ENCODE measurements around the gene ACOT7. TPM values are rescaled to one million over a fixed set of nuclear protein-coding genes. Genes with fewer than 3 reads are reported as not detected.

ACOT7 gene
- total RNA-seq, 4 donors from 2014 or later: 21.1 to 27.7 (median 24.6) TPM

DNA sequence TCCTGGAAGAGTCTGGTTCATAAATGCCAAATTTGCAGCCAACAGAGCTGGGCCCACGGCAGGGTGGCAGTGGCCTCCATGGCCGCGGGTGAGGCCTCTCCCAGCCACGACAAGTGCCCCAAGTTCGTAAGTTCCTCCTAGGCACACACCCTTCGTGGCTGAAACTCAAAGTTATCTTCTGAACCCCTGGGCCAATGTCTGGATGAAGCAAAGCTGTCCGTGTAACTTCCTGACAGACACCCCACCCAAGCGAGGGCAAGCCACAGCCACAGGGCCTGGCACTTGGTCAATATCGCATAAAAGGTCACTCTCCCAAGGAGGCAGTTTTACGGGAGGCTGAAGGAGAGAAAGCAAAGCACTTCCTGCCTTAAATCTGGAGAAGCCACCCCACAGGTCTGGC lies 104.9 kb downstream of the ACOT7 start:
- no peak for DNase-seq (ENCODE audit: low spot score in 2 of 2)
- TF ChIP-seq, protein P1, sequence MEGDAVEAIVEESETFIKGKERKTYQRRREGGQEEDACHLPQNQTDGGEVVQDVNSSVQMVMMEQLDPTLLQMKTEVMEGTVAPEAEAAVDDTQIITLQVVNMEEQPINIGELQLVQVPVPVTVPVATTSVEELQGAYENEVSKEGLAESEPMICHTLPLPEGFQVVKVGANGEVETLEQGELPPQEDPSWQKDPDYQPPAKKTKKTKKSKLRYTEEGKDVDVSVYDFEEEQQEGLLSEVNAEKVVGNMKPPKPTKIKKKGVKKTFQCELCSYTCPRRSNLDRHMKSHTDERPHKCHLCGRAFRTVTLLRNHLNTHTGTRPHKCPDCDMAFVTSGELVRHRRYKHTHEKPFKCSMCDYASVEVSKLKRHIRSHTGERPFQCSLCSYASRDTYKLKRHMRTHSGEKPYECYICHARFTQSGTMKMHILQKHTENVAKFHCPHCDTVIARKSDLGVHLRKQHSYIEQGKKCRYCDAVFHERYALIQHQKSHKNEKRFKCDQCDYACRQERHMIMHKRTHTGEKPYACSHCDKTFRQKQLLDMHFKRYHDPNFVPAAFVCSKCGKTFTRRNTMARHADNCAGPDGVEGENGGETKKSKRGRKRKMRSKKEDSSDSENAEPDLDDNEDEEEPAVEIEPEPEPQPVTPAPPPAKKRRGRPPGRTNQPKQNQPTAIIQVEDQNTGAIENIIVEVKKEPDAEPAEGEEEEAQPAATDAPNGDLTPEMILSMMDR (IDR thresholded peaks at IDR 0.05): no peak
- no peak for TF ChIP-seq POLR2A (IDR thresholded peaks at IDR 0.05)
- WGBS, 2 donors: 39 to 71% methylated on average over 8 to 10 of the region's 10 CpGs
- no peak overlapping the region for H3K4me3 ChIP-seq (ENCODE audit: low read depth, poor library complexity, severe bottlenecking)
- intact Hi-C loops (cut with DNase I; ENCODE audit: low total_unique reads): no loop called here

DNA sequence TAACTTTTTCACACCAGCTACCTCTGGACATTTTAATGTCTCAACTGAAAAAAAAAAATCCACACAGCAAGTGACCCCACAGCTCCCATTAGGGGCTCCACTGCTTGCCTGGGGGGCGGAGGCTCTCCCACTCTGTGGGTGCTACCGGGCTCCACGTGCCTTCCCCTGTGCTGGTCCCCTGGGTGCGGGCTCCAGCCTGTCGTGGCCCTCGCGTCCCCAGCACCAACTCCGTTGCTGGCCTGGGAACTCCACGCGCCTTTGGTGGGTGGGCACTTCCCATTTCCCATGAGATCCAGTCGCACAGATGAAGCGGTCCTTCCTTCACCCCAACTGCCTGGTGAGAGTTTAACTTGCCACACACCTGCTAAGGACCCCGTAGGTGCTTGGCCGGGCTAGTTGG lies 105.5 kb downstream of the ACOT7 start:
- TF ChIP-seq, protein P1 (IDR thresholded peaks at IDR 0.05): no peak
- no peak for TF ChIP-seq POLR2A (IDR thresholded peaks at IDR 0.05)
- WGBS, 2 donors: 73 to 84% methylated on average over 14 of the region's 14 CpGs
- intact Hi-C loops (cut with DNase I; ENCODE audit: low total_unique reads): no loop called here
- no peak for DNase-seq (ENCODE audit: low spot score in 2 of 2)
- no peak overlapping the region for H3K4me3 ChIP-seq (ENCODE audit: low read depth, poor library complexity, severe bottlenecking)

DNA sequence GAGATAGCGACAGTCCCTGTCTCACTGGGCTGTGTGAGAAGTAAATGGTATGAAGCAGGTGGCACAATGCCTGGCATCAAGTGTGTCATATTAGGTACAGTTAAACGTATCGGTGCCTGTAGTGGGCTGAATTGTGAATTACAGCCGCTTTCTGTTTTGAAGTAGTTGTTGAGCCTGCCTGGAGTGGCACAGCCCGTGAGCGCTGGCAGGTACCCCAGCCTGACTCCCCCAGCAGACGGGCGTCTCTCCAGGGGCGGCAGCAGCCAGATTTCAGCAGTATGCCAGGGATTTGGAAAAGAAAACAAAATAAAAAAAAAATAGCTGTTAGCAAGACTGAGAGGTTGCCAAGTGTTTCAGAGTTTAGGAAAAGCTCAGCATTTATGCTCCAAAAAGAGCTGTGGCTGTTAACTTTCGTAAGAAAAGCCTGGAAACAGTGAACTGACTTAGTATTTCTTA lies 106.1 kb downstream of the ACOT7 start:
- 36 to 40% methylated on average over 10 of the region's 10 CpGs for WGBS, 2 donors
- no peak overlapping the region for H3K4me3 ChIP-seq (ENCODE audit: low read depth, poor library complexity, severe bottlenecking)
- no peak for TF ChIP-seq POLR2A (IDR thresholded peaks at IDR 0.05)
- TF ChIP-seq, protein P1 (IDR thresholded peaks at IDR 0.05): no peak
- intact Hi-C loops (cut with DNase I; ENCODE audit: low total_unique reads): no loop called here
- no peak for DNase-seq (ENCODE audit: low spot score in 2 of 2)

- DNase-seq (ENCODE audit: low spot score in 2 of 2): no peak
- TF ChIP-seq, protein P1 (IDR thresholded peaks at IDR 0.05): no peak
- TF ChIP-seq POLR2A (IDR thresholded peaks at IDR 0.05): no peak
- H3K4me3 ChIP-seq (ENCODE audit: low read depth, poor library complexity, severe bottlenecking): no peak overlapping the region
- 83 to 86% methylated on average over 13 of the region's 13 CpGs for WGBS, 2 donors
- intact Hi-C loops (cut with DNase I; ENCODE audit: low total_unique reads): no loop called here
Measured at GRCh38 chr1:6287029-6287428, 106.5 kb downstream of the ACOT7 start.

GRCh38 chr1:6286266-6286665 lies 107.3 kb downstream of the ACOT7 start:
- TF ChIP-seq POLR2A (IDR thresholded peaks at IDR 0.05): no peak
- TF ChIP-seq, protein P1 (IDR thresholded peaks at IDR 0.05): no peak
- 74 to 83% methylated on average over 8 of the region's 8 CpGs for WGBS, 2 donors
- no peak for DNase-seq (ENCODE audit: low spot score in 2 of 2)
- H3K4me3 ChIP-seq (ENCODE audit: low read depth, poor library complexity, severe bottlenecking): no peak overlapping the region
- intact Hi-C loops (cut with DNase I; ENCODE audit: low total_unique reads): no loop called here

GRCh38 chr1:6285336-6285735 lies 108.2 kb downstream of the ACOT7 start:
- intact Hi-C loops (cut with DNase I; ENCODE audit: low total_unique reads): no loop called here

More at GRCh38 chr1:6285336-6285735, 108.2 kb downstream of the ACOT7 start:
- no peak for TF ChIP-seq POLR2A (IDR thresholded peaks at IDR 0.05)
- TF ChIP-seq, protein P1 (IDR thresholded peaks at IDR 0.05): no peak
- DNase-seq (ENCODE audit: low spot score in 2 of 2): no peak
- WGBS, 2 donors: 94 to 95% methylated on average over 11 of the region's 11 CpGs
- no peak overlapping the region for H3K4me3 ChIP-seq (ENCODE audit: low read depth, poor library complexity, severe bottlenecking)

Measured in lower leg skin (tissue), 4 donors.